OCI-LY3 (cell line): Measurements from ENCODE around the gene TIMM44.

Experiments
- H2AFZ ChIP-seq: fragments of 200-600, 300-600 bp; shearing (Covaris generic); 2 replicates; pipeline ENCODE4 v1.6.0; 2014; ENCODE audit warnings: antibody characterized with exemption, low read depth, low read length
- H3K27ac ChIP-seq: fragments of 200-600, 300-600 bp; sonication (generic); 2 replicates; pipeline ENCODE4 v1.5.1; 2014; ENCODE audit warnings: mild to moderate bottlenecking, low read length, moderate library complexity, mixed read lengths
- H3K27me3 ChIP-seq: fragments of 200-600, 300-600 bp; sonication (generic); 2 replicates; pipeline ENCODE4 v1.6.1; 2014; ENCODE audit warnings: low read depth, low read length, mixed read lengths
- H3K36me3 ChIP-seq: fragments of 200-600, 300-600 bp; sonication (generic); replicated peaks from 2 replicates; pipeline ENCODE3; 2014; ENCODE audit warnings: low read depth, low read length, mixed read lengths
- H3K4me1 ChIP-seq: fragments of 300-600, 200-600 bp; sonication (generic); 2 replicates; pipeline ENCODE4 v1.6.1; 2014; ENCODE audit warnings: low read length, mixed read lengths
- H3K4me2 ChIP-seq: fragments of 200-600, 300-600 bp; sonication (generic); 2 replicates; pipeline ENCODE4 v1.6.1; 2014; ENCODE audit warnings: low read length, mixed read lengths
- H3K4me3 ChIP-seq: fragments of 300-600, 200-600 bp; sonication (generic); 2 replicates; pipeline ENCODE4 v1.5.1; 2014; ENCODE audit warnings: antibody characterized with exemption, mild to moderate bottlenecking, low read length, moderate library complexity
- H3K79me2 ChIP-seq: fragments of 300-600, 200-600 bp; shearing (Covaris generic); 2 replicates; pipeline ENCODE4 v1.6.1; 2014; ENCODE audit warnings: mild to moderate bottlenecking, low read length, mixed read lengths
- H3K9ac ChIP-seq: fragments of 300-600, 200-600 bp; shearing (Covaris generic); 2 replicates; pipeline ENCODE4 v1.6.0; 2014; ENCODE audit warnings: mild to moderate bottlenecking, low read length, moderate library complexity
- H3K9me3 ChIP-seq: fragments of 200-600, 300-600 bp; shearing (Covaris generic); 2 replicates; pipeline ENCODE4 v1.6.1; 2014; ENCODE audit warnings: low read length, mixed read lengths; ENCODE audit not compliant: insufficient read depth
- H4K20me1 ChIP-seq: fragments of 200-600, 300-600 bp; sonication (generic); 2 replicates; pipeline ENCODE4 v1.6.1; 2016; ENCODE audit warnings: low read length, mixed read lengths; ENCODE audit not compliant: insufficient read depth
- EZH2phosphoT487 ChIP-seq: fragments of 200-600 bp; shearing (Covaris generic); IDR thresholded peaks from 2 replicates; pipeline ENCODE4 v1.6.1; 2018; ENCODE audit warnings: antibody characterized with exemption, mixed run types, low read depth
- TF ChIP-seq, protein P1 (sequence below): fragments of 200-600, 300-600 bp; sonication (generic); IDR thresholded peaks from 2 replicates; pipeline ENCODE4 v1.5.1; 2014; ENCODE audit warnings: antibody characterized with exemption, low read length, low read depth

TIMM44 gene

DNA sequence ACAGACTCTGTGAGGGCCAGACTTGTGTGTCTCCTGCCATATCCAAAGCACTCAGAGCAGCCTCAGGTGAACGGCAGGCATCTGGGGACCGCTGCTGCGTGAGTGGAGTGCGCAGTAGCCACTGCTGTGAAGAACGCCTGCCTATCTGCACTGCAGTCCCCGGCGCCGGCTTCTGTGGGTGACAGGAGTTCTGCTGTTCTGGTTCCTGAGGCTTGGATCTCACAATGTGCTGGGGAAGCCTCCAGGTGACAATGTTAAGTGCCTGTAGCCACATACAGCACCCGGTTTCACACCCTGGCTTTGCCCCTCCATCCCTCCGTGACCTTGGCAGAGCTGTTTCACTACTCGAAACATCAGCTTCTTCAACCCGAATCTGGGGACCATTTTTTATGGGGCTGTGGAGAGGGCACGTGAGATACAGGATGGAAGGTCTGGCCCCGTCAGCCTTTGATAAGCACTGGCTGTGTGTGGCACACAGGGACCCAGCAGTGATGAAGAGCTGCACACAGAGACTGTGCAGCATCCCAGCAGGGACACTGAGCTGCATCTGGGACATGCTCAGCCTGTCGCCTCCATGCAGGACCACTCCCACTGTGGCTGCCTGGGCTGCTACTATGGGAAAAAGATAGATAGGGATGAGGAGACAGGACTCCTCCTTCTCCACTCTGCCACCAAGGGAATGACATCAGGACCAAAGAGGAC, 33.7 kb upstream of the TIMM44 start:
- peaks cover 16% of the 10 kb centered on the region for H4K20me1 ChIP-seq
- H2AFZ ChIP-seq = no peak overlapping the region
- no peak overlapping the region for H3K4me3 ChIP-seq
- no peak overlapping the region for H3K27ac ChIP-seq
- H3K4me2 ChIP-seq = no peak overlapping the region
- no peaks in the 10 kb centered on the region for H3K9me3 ChIP-seq
- H3K4me1 ChIP-seq = no peaks in the 10 kb centered on the region
- H3K36me3 ChIP-seq = peaks cover 71% of the 10 kb centered on the region
- H3K9ac ChIP-seq = no peak overlapping the region
- H3K79me2 ChIP-seq = peaks cover 32% of the 10 kb centered on the region; the same call in 1 of the 2 replicates
- TF ChIP-seq EZH2phosphoT487 = no peak
- TF ChIP-seq, protein P1, sequence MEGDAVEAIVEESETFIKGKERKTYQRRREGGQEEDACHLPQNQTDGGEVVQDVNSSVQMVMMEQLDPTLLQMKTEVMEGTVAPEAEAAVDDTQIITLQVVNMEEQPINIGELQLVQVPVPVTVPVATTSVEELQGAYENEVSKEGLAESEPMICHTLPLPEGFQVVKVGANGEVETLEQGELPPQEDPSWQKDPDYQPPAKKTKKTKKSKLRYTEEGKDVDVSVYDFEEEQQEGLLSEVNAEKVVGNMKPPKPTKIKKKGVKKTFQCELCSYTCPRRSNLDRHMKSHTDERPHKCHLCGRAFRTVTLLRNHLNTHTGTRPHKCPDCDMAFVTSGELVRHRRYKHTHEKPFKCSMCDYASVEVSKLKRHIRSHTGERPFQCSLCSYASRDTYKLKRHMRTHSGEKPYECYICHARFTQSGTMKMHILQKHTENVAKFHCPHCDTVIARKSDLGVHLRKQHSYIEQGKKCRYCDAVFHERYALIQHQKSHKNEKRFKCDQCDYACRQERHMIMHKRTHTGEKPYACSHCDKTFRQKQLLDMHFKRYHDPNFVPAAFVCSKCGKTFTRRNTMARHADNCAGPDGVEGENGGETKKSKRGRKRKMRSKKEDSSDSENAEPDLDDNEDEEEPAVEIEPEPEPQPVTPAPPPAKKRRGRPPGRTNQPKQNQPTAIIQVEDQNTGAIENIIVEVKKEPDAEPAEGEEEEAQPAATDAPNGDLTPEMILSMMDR = no peak
- H3K27me3 ChIP-seq = no peaks in the 10 kb centered on the region

DNA sequence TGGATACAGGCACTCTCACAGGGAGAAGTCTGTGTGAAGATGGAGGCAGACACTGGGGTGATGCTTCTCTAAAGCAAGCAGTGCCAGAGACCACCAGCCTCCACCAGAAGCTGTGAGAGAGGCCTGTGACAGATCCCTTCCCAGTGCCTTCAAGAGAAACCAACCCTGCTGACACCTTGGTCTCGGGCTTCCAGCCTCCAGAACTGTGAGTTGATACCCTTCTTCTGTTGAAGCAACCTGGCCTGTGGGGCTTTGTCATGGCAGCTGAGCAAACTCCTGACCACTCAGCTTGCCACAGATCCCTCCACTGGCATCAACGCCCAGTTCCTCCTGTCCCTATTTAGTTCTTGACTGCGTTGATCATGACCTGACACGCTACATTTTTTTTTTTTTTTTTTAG, 33.0 kb upstream of the TIMM44 start:
- H3K4me3 ChIP-seq = no peak overlapping the region
- no peaks in the 10 kb centered on the region for H3K4me1 ChIP-seq
- H3K36me3 ChIP-seq = peaks cover 71% of the 10 kb centered on the region
- H2AFZ ChIP-seq = no peak overlapping the region
- no peak overlapping the region for H3K27ac ChIP-seq
- peaks cover 16% of the 10 kb centered on the region for H4K20me1 ChIP-seq
- no peak overlapping the region for H3K9ac ChIP-seq
- no peak for TF ChIP-seq EZH2phosphoT487
- TF ChIP-seq, protein P1 = no peak
- no peaks in the 10 kb centered on the region for H3K9me3 ChIP-seq
- peaks cover 26% of the 10 kb centered on the region; the same call in 1 of the 2 replicates for H3K79me2 ChIP-seq
- no peak overlapping the region for H3K4me2 ChIP-seq
- H3K27me3 ChIP-seq = no peaks in the 10 kb centered on the region

DNA sequence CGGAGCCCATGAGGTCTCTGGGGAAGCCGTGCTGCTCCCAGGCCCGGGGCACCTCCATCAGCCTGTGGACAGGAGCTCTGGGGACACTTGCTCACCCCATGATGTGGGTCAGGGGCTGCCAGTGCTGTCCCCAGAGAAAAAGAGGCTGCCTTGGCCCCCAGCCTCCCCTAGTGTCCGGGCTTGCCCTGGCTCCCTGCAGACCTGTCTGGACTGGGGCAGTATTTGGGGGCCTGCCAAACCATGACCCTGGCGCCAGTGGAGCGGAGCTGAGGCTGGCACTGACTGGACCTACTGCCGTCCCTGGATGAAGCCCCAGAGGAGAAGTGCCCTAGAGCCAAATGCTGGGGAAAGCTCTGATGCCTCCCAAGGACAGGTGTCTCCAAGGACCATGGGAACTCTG, 31.6 kb upstream of the TIMM44 start:
- peaks cover 61% of the 10 kb centered on the region for H3K36me3 ChIP-seq
- H3K4me2 ChIP-seq = no peak overlapping the region
- no peaks in the 10 kb centered on the region for H3K4me1 ChIP-seq
- no peak overlapping the region for H3K4me3 ChIP-seq
- TF ChIP-seq, protein P1 = no peak
- TF ChIP-seq EZH2phosphoT487 = no peak
- H3K9me3 ChIP-seq = no peaks in the 10 kb centered on the region
- H3K79me2 ChIP-seq = peaks cover 26% of the 10 kb centered on the region; the same call in 1 of the 2 replicates
- H2AFZ ChIP-seq = no peak overlapping the region
- no peak overlapping the region for H3K27ac ChIP-seq
- no peak overlapping the region for H3K9ac ChIP-seq
- H4K20me1 ChIP-seq = peaks cover 9% of the 10 kb centered on the region
- no peaks in the 10 kb centered on the region for H3K27me3 ChIP-seq

DNA sequence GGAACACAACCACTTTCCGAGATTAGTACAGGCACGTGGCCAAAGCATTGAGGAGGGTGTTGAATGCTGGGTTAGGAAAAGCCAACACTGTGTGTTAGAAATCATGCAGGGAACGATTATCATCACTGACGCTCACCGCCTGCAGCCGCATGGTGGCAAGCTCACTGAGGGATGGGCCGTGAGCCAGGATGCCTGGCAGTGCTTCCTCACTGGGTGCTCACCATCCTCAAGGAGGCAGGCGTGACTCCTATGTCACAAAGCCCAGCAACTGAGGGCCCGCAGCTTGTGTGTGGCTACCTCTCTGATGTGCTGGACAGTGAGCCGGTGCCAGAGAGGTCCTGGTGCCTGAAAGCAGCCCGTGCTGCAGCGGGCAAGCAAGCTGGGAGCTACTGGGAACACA, 30.4 kb upstream of the TIMM44 start:
- H3K9me3 ChIP-seq = no peaks in the 10 kb centered on the region
- no peak overlapping the region for H3K27ac ChIP-seq
- H3K4me1 ChIP-seq = no peaks in the 10 kb centered on the region
- peaks cover 24% of the 10 kb centered on the region; the same call in 1 of the 2 replicates for H3K79me2 ChIP-seq
- H2AFZ ChIP-seq = no peak overlapping the region
- H3K4me2 ChIP-seq = no peak overlapping the region
- peaks cover 61% of the 10 kb centered on the region for H3K36me3 ChIP-seq
- H3K27me3 ChIP-seq = no peaks in the 10 kb centered on the region
- peaks cover 9% of the 10 kb centered on the region for H4K20me1 ChIP-seq
- H3K9ac ChIP-seq = no peak overlapping the region
- no peak for TF ChIP-seq EZH2phosphoT487
- TF ChIP-seq, protein P1 = no peak
- H3K4me3 ChIP-seq = no peak overlapping the region
